Activated CD8-positive, alpha-beta memory T cell treated with anti-CD3 and anti-CD28 coated beads, Interleukin-2, amount 10 ng/mL, durations not matched to agents 7 days and 5 days (primary cell): Measurements from ENCODE around the gene SLC16A10. TPM values are rescaled to one million over a fixed set of nuclear protein-coding genes. Genes with fewer than 3 reads are reported as not detected.
"Not testable (repeated sequence)": the region's sequence is repeated elsewhere in the genome, so short reads cannot be mapped to it uniquely, and the experiment has no call there.

Source experiments
- ATAC-seq: fragments of 150-1000 bp; cut with Tn5 transposase; one replicate; pipeline ENCODE4 v1.10.0; 2021; ENCODE audit warnings: moderate library complexity
- CTCF ChIA-PET: fragments of 350-600 bp; sonication (Branson Sonifier 250); formaldehyde crosslinking; loops from one replicate; lab custom pipeline; 2021; ENCODE audit warnings: antibody characterized with exemption; lab: Charles Lee
- DNase-seq: peaks from one replicate; pipeline ENCODE4 v3.0.0-alpha.2; 2020
- H3K27ac Mint-ChIP-seq: one replicate; pipeline ENCODE4 v1.8.0; 2021; ENCODE audit warnings: mild to moderate bottlenecking, mixed read lengths
- H3K27me3 Mint-ChIP-seq: one replicate; pipeline ENCODE4 v1.8.0; 2021; ENCODE audit warnings: mixed read lengths
- H3K36me3 Mint-ChIP-seq: one replicate; pipeline ENCODE4 v1.8.0; 2021; ENCODE audit warnings: mild to moderate bottlenecking, mixed read lengths
- H3K4me1 Mint-ChIP-seq: one replicate; pipeline ENCODE4 v1.8.0; 2021; ENCODE audit warnings: mixed read lengths
- H3K4me3 Mint-ChIP-seq: one replicate; pipeline ENCODE4 v1.8.0; 2021; ENCODE audit warnings: mild to moderate bottlenecking, moderate library complexity, mixed read lengths
- H3K9me3 Mint-ChIP-seq: one replicate; pipeline ENCODE4 v1.8.0; 2022; ENCODE audit warnings: low read depth, mixed read lengths
- total RNA-seq, 2 experiments: library from RNA; stranded (reverse); gene quantifications; one replicate each; pipeline ENCODE4 v1.2.3, GENCODE V29; 2021

Gene SLC16A10
- total RNA-seq, 2 experiments from 2014 or later, result 2.4 to 4.8 TPM

GRCh38 chr6:111190637-111191036 is 103.3 kb downstream of the SLC16A10 start:
- DNase-seq (no peak), ATAC-seq (no peak)
- H3K36me3 Mint-ChIP-seq, result peaks cover 8% of the 10 kb centered on the region
- peaks cover 9% of the 10 kb centered on the region for H3K27me3 Mint-ChIP-seq
- H3K27ac Mint-ChIP-seq, result no peak overlapping the region
- CTCF ChIA-PET, result no interaction called here
- H3K4me1 Mint-ChIP-seq, result no peaks in the 10 kb centered on the region
- H3K9me3 Mint-ChIP-seq, result peaks cover 2% of the 10 kb centered on the region
- no peak overlapping the region for H3K4me3 Mint-ChIP-seq

GRCh38 chr6:111191136-111191535 is 103.8 kb downstream of the SLC16A10 start:
- H3K36me3 Mint-ChIP-seq, H3K4me3 Mint-ChIP-seq, H3K4me1 Mint-ChIP-seq, H3K27me3 Mint-ChIP-seq, CTCF ChIA-PET, H3K9me3 Mint-ChIP-seq, ATAC-seq, H3K27ac Mint-ChIP-seq, DNase-seq: not testable (repeated sequence)

- Mint-ChIP-seq H3K4me1 (no peaks in the 10 kb centered on the region), H3K4me3 (no peak overlapping the region), H3K36me3 (peaks cover 8% of the 10 kb centered on the region), H3K9me3 (peaks cover 2% of the 10 kb centered on the region), H3K27me3 (peaks cover 9% of the 10 kb centered on the region), H3K27ac (no peak overlapping the region)
- CTCF ChIA-PET, result no interaction called here
- no peak for DNase-seq
- no peak for ATAC-seq
Observed at GRCh38 chr6:111192911-111193555, 105.7 kb downstream of the SLC16A10 start.

GRCh38 chr6:111195656-111196055 is 108.4 kb downstream of the SLC16A10 start:
- H3K4me1 Mint-ChIP-seq, result no peaks in the 10 kb centered on the region
- no peaks in the 10 kb centered on the region for H3K9me3 Mint-ChIP-seq
- no peak overlapping the region for H3K27ac Mint-ChIP-seq
- no peak for DNase-seq
- peaks cover 8% of the 10 kb centered on the region for H3K36me3 Mint-ChIP-seq
- peaks cover 9% of the 10 kb centered on the region for H3K27me3 Mint-ChIP-seq
- CTCF ChIA-PET, result no interaction called here
- H3K4me3 Mint-ChIP-seq, result no peak overlapping the region
- no peak for ATAC-seq

- DNase-seq (no peak), ATAC-seq (no peak)
- no peaks in the 10 kb centered on the region for H3K9me3 Mint-ChIP-seq
- H3K27me3 Mint-ChIP-seq, result no peaks in the 10 kb centered on the region
- no peak overlapping the region for H3K4me3 Mint-ChIP-seq
- no peaks in the 10 kb centered on the region for H3K36me3 Mint-ChIP-seq
- CTCF ChIA-PET, result no interaction called here
- H3K27ac Mint-ChIP-seq, result no peak overlapping the region
- H3K4me1 Mint-ChIP-seq, result peaks cover 5% of the 10 kb centered on the region
Observed at GRCh38 chr6:111198841-111199240, 111.5 kb downstream of the SLC16A10 start.

GRCh38 chr6:111199935-111200334 is 112.6 kb downstream of the SLC16A10 start:
- no peak for ATAC-seq
- no peak for DNase-seq
- Mint-ChIP-seq H3K36me3 (no peaks in the 10 kb centered on the region), H3K27me3 (no peaks in the 10 kb centered on the region), H3K4me1 (peaks cover 5% of the 10 kb centered on the region), H3K4me3 (no peak overlapping the region), H3K27ac (no peak overlapping the region), H3K9me3 (no peaks in the 10 kb centered on the region)
- CTCF ChIA-PET, result interaction anchor here (1.6 kb wide), 1 partner anchor 10 kb away, joined by 9 read pairs; no protein-coding TSS in a partner anchor

- Mint-ChIP-seq H3K27me3 (no peaks in the 10 kb centered on the region), H3K27ac (no peak overlapping the region), H3K9me3 (no peaks in the 10 kb centered on the region), H3K36me3 (no peaks in the 10 kb centered on the region), H3K4me3 (no peak overlapping the region), H3K4me1 (peaks cover 5% of the 10 kb centered on the region)
- CTCF ChIA-PET, result interaction anchor here (1.6 kb wide), 1 partner anchor 9 kb away, joined by 9 read pairs; no protein-coding TSS in a partner anchor
- no peak for ATAC-seq
- DNase-seq, result no peak
Observed at GRCh38 chr6:111200350-111201243, 113.3 kb downstream of the SLC16A10 start.

GRCh38 chr6:111201244-111201554 is 113.9 kb downstream of the SLC16A10 start:
- H3K27me3 Mint-ChIP-seq, result no peaks in the 10 kb centered on the region
- H3K4me3 Mint-ChIP-seq, result no peak overlapping the region
- no peaks in the 10 kb centered on the region for H3K9me3 Mint-ChIP-seq
- H3K4me1 Mint-ChIP-seq, result peaks cover 5% of the 10 kb centered on the region
- no peak overlapping the region for H3K27ac Mint-ChIP-seq
- no peaks in the 10 kb centered on the region for H3K36me3 Mint-ChIP-seq
- CTCF ChIA-PET, result interaction anchor here (1.0 kb wide), 1 partner anchor 11 kb away, joined by 3 read pairs; no protein-coding TSS in a partner anchor
- DNase-seq (no peak), ATAC-seq (no peak)

- no peaks in the 10 kb centered on the region for H3K9me3 Mint-ChIP-seq
- no peak overlapping the region for H3K4me3 Mint-ChIP-seq
- peaks cover 5% of the 10 kb centered on the region for H3K4me1 Mint-ChIP-seq
- DNase-seq, result no peak
- H3K27ac Mint-ChIP-seq, result no peak overlapping the region
- no peaks in the 10 kb centered on the region for H3K36me3 Mint-ChIP-seq
- no peaks in the 10 kb centered on the region for H3K27me3 Mint-ChIP-seq
- CTCF ChIA-PET, result interaction anchor here (1.0 kb wide), 1 partner anchor 10 kb away, joined by 3 read pairs; no protein-coding TSS in a partner anchor
- ATAC-seq, result peak; percentile 36
Observed at GRCh38 chr6:111201764-111202163, 114.5 kb downstream of the SLC16A10 start.

GRCh38 chr6:111203539-111203938 is 116.2 kb downstream of the SLC16A10 start:
- H3K4me1 Mint-ChIP-seq, H3K4me3 Mint-ChIP-seq, CTCF ChIA-PET, DNase-seq, H3K27me3 Mint-ChIP-seq, H3K27ac Mint-ChIP-seq, ATAC-seq, H3K36me3 Mint-ChIP-seq, H3K9me3 Mint-ChIP-seq: not testable (repeated sequence)

- H3K9me3 Mint-ChIP-seq, result no peaks in the 10 kb centered on the region
- H3K27ac Mint-ChIP-seq, result no peak overlapping the region
- no peak overlapping the region for H3K4me3 Mint-ChIP-seq
- peaks cover 5% of the 10 kb centered on the region for H3K4me1 Mint-ChIP-seq
- ATAC-seq (no peak), DNase-seq (no peak)
- H3K27me3 Mint-ChIP-seq, result no peaks in the 10 kb centered on the region
- H3K36me3 Mint-ChIP-seq, result no peaks in the 10 kb centered on the region
- CTCF ChIA-PET, result no interaction called here
Observed at GRCh38 chr6:111204305-111204704, 117.0 kb downstream of the SLC16A10 start.

GRCh38 chr6:111204881-111205280 is 117.6 kb downstream of the SLC16A10 start:
- no peaks in the 10 kb centered on the region for H3K9me3 Mint-ChIP-seq

GRCh38 chr6:111205502-111205901 is 118.2 kb downstream of the SLC16A10 start:
- H3K27ac Mint-ChIP-seq, result no peak overlapping the region
- H3K4me1 Mint-ChIP-seq, result peaks cover 6% of the 10 kb centered on the region
- ATAC-seq (no peak), DNase-seq (no peak)
- no peak overlapping the region for H3K4me3 Mint-ChIP-seq
- CTCF ChIA-PET, result interaction anchor here (1.2 kb wide), 1 partner anchor 147 kb away, joined by 6 read pairs; no protein-coding TSS in a partner anchor
- no peaks in the 10 kb centered on the region for H3K36me3 Mint-ChIP-seq
- no peaks in the 10 kb centered on the region for H3K9me3 Mint-ChIP-seq
- H3K27me3 Mint-ChIP-seq, result no peaks in the 10 kb centered on the region

More at GRCh38 chr6:111204881-111205280, 117.6 kb downstream of the SLC16A10 start:
- CTCF ChIA-PET, result no interaction called here
- ATAC-seq (no peak), DNase-seq (no peak)
- Mint-ChIP-seq H3K4me3 (no peak overlapping the region), H3K4me1 (peaks cover 5% of the 10 kb centered on the region), H3K27me3 (no peaks in the 10 kb centered on the region), H3K36me3 (no peaks in the 10 kb centered on the region), H3K27ac (no peak overlapping the region)
